Epithelial cell of proximal tubule (primary cell): ENCODE measurements around the gene SRBD1. TPM values are rescaled to one million over a fixed set of nuclear protein-coding genes. Genes with fewer than 3 reads are reported as not detected.
A peak's percentile ranks its signal among the peaks of the same experiment; 100 is the strongest.

ENCODE experiments used
- DNase-seq: peaks from one replicate; pipeline ENCODE4 v3.0.0-alpha.2; 2011; ENCODE audit warnings: low read depth
- H3K4me3 ChIP-seq: 2 replicates; pipeline ENCODE4 v1.5.1; 2011; ENCODE audit warnings: low read depth, mild to moderate bottlenecking, low read length
- total RNA-seq: library from RNA; depleted of rRNA; stranded (reverse); fragments of >200 nt; gene quantifications from 2 replicates; pipeline ENCODE4 v1.2.3, GENCODE V29; 2015
- TF ChIP-seq, protein P1 (sequence below): conservative IDR thresholded peaks from 2 replicates; pipeline ENCODE4 v1.5.1; 2012; ENCODE audit warnings: low read depth, mild to moderate bottlenecking, low read length

Gene SRBD1
- total RNA-seq, 1 donor from 2014 or later = 8.1 TPM

DNA sequence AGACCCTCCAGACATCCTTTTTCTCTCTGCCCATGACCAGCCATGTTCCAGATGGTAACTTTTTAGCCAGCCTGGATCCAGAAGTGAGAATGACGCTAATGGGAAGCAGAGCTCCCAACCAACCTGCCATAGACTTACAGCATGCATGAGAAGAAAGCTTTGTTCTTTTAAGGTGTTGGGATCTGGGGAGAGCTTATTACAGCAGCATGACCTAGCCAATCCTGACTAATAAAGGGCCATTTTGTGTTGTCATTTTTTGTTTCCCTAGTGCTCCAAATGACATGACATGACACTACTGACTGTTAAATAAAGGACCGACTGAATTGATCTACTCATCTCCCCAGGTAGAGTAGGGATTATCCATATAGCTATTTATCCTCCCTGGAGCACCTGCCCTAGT, 35.2 kb upstream of the SRBD1 start:
- DNase-seq = no peak
- no peak overlapping the region for H3K4me3 ChIP-seq
- TF ChIP-seq, protein P1, sequence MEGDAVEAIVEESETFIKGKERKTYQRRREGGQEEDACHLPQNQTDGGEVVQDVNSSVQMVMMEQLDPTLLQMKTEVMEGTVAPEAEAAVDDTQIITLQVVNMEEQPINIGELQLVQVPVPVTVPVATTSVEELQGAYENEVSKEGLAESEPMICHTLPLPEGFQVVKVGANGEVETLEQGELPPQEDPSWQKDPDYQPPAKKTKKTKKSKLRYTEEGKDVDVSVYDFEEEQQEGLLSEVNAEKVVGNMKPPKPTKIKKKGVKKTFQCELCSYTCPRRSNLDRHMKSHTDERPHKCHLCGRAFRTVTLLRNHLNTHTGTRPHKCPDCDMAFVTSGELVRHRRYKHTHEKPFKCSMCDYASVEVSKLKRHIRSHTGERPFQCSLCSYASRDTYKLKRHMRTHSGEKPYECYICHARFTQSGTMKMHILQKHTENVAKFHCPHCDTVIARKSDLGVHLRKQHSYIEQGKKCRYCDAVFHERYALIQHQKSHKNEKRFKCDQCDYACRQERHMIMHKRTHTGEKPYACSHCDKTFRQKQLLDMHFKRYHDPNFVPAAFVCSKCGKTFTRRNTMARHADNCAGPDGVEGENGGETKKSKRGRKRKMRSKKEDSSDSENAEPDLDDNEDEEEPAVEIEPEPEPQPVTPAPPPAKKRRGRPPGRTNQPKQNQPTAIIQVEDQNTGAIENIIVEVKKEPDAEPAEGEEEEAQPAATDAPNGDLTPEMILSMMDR = no peak

DNA sequence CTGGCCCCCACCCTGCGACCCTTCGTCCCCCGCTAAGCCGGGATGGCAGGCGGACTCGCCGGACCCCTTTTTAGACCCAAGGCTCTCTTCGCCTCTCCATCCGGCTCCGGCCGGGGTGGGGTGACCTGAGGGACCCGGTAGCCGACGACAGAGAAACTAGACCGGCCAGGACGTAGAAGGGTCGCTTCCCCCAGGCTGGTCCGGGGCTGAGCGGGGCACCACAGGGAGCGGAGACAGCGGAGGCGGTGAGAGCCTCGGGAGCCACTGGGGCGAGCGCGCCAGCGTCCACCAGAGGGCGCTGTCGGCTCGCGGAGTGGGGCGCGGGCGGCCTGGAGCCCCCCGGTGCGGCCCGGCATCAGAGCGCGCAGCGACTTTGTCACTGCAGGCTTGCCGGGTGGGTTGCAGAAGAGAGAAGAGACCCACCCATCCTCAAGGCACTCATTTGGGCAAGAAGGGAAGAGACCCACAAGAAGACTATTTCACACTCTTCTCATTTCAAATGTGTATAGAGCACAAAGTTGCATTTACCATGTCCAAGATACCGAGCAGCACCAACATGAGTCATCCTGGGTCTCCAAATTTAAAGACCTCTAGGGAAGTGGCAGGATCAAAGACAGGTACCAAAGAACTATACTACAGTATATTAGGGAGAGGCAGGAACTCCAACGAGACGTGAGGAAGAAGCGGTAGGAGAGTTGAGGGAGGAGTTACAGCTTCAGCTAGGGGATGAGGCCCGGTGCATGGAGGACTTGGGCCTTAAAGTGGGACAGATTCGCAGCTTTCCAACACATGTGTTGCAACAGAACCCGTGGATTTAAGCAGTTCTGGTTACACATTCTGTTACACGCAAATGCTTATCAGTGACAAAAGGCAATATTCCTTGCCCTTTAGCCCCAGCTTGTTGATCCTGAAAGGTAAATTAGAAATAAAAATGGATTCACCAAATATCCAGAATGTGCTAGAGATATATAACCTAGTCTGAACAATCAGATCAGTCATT, 32.8 kb upstream of the SRBD1 start:
- DNase-seq = no peak
- peak overlapping the region; percentile 66 for H3K4me3 ChIP-seq
- TF ChIP-seq, protein P1 = peak; percentile 79

DNA sequence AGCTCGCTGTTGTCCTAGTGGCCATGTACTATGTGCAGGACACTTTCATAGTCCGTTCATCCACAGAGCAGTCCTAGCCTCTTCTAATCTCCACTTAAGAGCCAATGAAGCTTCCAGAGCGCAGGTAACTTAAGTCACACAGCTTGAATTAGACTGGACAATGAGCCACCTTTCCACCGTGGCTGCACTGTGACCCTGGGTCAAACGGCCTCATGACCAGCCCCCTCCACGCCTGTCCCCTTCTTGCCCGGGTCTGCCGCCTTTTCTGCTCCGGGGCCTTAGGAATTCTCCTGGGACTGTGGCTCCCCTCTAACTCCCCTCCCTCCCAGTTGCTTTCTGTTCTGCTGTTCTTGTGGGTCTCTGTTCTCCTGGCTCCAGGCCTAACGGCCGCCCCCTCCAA, 32.0 kb upstream of the SRBD1 start:
- DNase-seq = no peak
- peak overlapping the region; percentile 66 for H3K4me3 ChIP-seq
- TF ChIP-seq, protein P1 = no peak

DNA sequence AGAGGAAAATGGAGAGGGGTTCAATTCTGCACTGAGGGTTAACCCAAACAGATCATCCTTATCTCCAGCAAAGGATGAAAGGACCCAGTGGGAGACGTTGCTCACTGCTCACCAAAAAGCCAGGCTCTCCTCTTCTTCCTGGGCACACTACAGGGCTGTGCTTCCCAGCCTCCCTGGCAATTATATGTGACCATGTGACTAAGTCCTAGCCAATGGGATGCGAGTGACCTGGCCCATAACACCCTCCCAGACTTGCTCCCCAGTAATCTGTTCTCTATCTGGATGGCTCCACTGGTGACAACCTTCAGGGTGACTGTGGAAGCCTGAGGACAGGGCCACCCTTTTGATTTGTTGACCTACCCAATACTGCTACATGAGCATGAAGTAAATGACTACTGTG, 29.5 kb upstream of the SRBD1 start:
- TF ChIP-seq, protein P1 = no peak
- no peak overlapping the region for H3K4me3 ChIP-seq
- no peak for DNase-seq

DNA sequence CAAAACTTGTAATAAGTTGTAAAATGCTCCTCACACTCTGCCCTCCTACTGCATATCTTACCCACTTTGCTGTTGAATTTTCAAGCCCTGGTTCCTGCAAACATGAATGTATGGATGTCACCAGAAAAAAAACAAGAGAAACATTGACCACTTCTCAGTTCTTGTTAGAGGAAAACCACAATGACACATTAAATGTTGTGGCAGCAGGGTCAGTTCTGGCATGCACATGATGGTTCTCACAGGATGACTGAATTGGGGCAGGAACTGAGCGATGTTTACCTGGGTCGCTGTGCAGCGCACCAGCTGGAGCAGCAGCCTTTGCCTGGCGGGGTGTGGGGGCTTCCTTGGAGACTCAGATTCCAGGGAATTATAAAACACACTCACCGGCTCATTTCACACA, 26.4 kb upstream of the SRBD1 start:
- no peak for DNase-seq
- TF ChIP-seq, protein P1 = no peak
- no peak overlapping the region for H3K4me3 ChIP-seq

DNA sequence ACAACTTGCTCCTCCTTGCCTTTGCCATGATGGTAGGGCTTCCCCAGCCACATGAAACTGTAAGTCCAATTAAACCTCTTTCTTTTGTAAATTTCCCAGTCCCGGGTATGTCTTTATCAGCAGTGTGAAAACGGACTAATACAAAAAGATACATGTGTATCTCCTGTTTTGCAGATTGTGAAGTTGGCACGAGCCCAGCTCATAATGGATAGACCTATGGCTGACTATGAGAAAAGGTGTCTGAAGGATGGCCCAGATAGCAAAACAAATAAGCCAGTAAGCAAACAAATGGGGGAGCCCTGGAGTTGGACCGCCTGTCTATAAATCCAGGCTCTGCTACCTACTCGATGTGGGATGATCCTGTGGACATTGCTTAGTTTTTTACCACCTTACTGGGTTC, 24.9 kb upstream of the SRBD1 start:
- DNase-seq = no peak
- no peak overlapping the region for H3K4me3 ChIP-seq
- TF ChIP-seq, protein P1 = no peak

DNA sequence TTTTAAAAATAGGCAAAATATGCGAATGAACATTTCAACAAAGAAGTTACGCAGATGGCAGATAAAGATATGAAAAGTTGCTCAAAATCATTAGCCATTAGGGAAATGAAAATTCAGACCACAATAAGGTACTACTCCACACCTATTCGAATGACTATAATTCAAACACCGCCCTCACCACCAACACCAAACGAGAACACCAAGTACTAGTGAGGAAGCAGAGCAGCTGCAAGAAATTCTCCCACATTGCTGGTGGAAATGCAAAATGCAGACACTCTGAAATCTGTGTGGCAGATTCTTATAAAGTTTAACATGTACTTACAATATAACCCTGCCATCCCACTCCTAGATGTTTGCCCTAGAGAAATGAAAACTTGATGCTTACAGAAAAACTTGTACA, 23.2 kb upstream of the SRBD1 start:
- TF ChIP-seq, protein P1 = no peak
- no peak overlapping the region for H3K4me3 ChIP-seq
- no peak for DNase-seq
